DMS 273 (cell line): ENCODE results near the gene PDK4.
"Not testable (repeated sequence)": the region's sequence is repeated elsewhere in the genome, so short reads cannot be mapped to it uniquely, and the experiment has no call there.

ENCODE experiments used
- DNase-seq: peaks from one replicate; lab custom pipeline; 2025; ENCODE audit not compliant: unreplicated experiment; lab: John Stamatoyannopoulos, UW

PDK4 gene

GRCh38 chr7:95578299-95578855, 17.9 kb downstream of the PDK4 start:
- peak; percentile 81 for DNase-seq

DNA sequence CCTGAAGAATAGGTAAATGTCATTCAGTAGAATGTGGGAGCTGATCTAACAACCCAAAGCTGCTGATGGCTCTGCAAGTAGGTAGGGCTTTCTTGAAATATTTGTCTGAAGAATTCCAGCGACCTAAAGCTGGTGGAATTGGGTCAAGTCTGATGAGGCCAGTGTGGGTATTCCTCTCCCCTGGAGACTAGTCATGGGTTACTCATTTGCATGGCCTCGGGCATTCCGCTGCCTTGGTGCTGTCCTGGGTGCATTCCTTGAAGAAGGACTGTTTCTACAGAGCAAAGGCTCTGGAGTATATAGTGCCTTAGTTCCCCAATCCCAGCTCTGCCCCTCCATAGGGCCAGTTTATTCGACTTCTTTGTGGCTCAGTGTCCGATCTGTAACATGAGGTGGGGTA, 19.2 kb downstream of the PDK4 start:
- DNase-seq: no peak

- no peak for DNase-seq
These were observed 26.6 kb downstream of the PDK4 start for GRCh38 chr7:95569720-95570119.

DNA sequence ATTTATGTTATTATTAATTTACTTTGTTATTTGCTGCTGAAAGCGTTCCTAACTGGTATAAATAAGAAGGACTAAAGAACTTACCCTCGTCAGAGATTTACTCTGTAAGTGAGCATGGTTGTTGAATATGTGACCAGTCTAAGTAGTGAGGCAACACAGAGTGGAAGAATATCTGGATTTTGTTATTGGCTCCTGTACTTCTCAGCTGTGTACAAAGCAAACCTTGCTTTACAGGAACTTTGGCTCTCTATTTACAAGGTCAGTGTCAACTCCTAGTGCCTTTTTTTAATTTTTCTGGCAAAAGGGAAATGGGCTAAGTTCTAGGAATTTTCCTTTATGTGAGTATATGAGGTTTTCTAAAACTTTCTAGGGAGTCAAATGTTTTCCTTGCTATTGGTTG, 35.6 kb downstream of the PDK4 start:
- no peak for DNase-seq

GRCh38 chr7:95558864-95559263, 37.5 kb downstream of the PDK4 start:
- DNase-seq: no peak

DNA sequence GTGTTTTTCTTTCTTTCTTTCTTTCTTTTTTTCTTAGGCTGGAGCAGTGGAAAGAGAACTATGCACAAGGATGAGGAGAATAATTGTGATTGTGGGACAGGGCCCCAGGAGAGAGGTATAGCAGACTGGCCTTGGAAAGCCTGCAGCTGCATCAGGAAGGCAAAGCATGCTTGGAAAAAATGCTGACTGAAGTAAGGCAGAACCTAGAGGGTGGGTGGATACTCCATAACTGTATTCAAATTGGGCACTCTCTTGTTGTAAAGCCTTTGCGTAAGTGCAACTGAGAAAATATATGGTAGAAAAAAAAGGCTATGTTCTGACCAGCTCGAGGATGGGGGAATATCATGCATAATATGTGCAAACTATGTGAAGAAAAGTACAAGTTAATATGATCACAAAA, 39.5 kb downstream of the PDK4 start:
- DNase-seq: no peak

GRCh38 chr7:95553939-95554338, 42.4 kb downstream of the PDK4 start:
- DNase-seq: no peak

- not testable (repeated sequence) for DNase-seq
These were observed 44.0 kb downstream of the PDK4 start for GRCh38 chr7:95552010-95552926.

GRCh38 chr7:95550546-95550945, 45.8 kb downstream of the PDK4 start:
- DNase-seq: no peak

GRCh38 chr7:95549818-95550529, 46.3 kb downstream of the PDK4 start:
- peak; percentile 90 for DNase-seq

- DNase-seq: no peak
These were observed 48.7 kb downstream of the PDK4 start for GRCh38 chr7:95547361-95548348.

DNA sequence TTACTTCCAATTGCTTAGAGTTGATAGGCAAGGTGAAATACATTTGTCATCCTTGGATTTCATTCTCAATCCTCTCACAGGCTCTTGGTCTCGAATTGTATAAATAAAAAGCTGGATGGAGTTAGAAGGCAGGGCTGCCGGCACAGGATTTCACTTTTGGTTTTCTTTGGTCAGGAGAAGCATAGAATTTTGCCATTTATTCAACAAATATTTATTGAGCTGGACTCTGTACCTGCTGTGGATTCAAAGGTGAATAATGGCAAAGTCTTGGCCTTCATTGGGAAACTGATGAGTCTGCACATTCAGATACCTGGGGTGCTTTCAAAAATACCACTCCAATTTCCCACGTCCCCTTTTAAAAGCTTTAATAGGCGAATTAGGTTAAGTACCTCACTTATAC, 49.7 kb downstream of the PDK4 start:
- DNase-seq: no peak

DNA sequence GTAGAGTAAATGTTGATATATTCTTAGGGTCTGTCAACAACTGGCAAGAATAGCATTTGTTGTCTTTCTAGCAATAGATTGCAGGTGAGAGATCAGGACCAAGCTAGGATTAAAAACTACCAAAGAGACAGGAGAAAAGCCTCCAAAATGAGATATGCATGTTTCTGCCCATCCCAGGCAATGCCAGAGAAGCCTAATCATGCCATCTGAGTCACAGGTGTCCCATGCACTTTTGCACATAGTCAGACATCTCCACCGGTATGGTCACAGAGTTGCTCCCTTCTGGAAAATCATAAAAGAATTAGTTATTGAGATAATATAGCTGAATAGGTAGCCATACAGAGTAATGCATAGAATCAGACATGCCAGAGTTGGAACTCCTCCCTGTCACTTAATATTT, 50.6 kb downstream of the PDK4 start:
- DNase-seq: no peak

DNA sequence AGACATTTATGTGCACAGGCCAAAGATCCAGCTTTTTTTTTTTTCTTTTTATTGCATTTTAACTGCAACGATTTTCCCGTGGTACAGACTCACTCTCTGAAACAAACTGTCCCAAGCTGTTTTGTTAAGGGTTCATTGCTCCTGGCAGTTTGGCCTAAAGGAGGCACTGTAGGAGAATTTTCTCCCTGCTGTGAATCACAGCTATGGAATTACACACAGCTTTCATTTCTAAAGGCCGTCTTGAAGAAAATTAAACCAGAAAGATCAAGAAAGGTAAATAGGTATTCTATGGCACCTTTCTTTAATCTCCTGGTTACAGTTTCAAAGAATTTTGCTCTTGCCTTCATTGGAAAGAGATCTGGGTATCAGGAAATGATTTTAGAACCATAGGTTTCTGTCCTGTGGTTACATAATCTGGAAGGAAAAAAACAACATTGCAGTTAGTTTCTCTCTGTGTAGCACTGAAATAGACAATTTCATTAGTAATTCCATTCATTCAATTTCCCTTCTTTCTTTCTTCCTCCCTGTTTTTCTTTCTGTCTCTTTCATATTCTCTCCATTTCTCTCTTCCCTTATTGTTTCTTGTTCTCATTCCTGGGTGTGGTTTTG, 51.2 kb downstream of the PDK4 start:
- peak; percentile 77 for DNase-seq

DNA sequence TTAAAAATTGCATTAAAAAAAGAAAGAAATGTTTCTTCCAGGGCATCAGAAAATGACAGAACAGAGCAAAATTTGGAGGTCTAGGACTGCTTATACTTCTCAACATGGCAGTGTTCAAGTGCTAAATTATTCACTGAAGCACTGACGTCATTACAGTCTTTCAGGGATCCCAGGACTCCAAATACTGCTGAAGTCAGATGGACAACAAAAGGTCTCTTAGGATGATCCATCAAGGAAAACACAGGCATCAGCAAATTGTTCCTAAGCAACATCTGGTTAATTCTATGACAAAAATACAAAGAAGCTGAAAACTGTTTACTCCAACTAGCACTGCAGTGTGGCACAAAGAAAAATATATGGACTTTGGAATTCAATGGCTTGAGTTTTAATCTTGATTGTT, 52.1 kb downstream of the PDK4 start:
- DNase-seq: no peak

DNA sequence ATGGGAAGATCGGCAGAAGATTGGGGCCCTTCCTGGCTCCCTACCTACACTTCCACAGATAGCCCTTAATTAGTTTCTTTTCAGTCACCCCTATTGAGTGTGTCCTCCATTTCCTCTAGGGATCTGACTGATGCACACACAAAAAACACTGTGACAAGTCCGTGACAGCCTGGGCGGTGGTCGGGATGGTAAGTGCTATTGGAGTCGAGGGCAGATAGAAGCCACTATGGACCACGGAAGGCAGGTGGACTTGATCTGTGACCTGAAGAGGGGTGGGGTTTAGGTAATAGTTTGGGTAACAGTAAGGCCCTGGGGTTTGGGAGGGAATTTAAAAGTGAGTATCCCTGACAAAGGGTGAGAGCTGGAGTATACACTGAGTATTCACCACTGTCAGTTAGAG, 53.0 kb downstream of the PDK4 start:
- DNase-seq: no peak

- no peak for DNase-seq
These were observed 56.0 kb downstream of the PDK4 start for GRCh38 chr7:95540366-95540765.

DNA sequence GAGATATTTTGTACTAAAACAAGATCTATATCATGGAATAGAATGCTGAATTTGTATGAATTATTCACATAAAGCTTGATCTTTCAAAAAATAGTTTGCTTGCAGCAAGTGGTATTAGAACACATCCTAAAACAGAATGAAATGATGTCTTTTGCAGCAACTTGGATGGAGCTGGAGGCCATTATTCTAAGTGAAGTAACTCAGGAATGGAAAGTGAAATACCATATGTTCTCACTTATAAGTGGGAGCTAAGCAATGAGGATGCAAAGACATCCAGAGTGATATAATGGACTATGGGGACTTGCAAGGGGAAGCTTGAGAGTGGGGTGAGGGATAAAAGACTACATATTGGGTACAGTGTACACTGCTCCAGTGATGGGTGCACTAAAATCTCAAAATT, 56.9 kb downstream of the PDK4 start:
- DNase-seq: no peak

DNA sequence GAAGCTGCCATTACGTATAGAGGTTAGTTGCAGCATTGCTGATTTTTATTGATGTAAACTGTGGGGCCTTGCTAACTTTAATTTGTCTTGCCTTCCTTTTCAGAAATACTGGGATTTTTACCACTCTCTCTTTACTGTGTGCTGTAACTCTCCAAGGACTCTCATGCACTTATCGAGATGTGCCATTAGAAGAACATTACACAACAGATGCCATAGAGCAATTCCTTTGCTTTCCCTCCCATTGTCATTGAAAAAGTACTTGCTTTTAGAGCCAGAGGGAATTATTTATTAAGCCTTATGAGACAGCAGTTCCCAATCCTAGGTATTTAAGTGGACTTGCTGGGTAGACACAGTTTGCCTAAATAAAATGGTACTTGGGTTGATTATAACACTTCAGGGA, 58.8 kb downstream of the PDK4 start:
- no peak for DNase-seq

DNA sequence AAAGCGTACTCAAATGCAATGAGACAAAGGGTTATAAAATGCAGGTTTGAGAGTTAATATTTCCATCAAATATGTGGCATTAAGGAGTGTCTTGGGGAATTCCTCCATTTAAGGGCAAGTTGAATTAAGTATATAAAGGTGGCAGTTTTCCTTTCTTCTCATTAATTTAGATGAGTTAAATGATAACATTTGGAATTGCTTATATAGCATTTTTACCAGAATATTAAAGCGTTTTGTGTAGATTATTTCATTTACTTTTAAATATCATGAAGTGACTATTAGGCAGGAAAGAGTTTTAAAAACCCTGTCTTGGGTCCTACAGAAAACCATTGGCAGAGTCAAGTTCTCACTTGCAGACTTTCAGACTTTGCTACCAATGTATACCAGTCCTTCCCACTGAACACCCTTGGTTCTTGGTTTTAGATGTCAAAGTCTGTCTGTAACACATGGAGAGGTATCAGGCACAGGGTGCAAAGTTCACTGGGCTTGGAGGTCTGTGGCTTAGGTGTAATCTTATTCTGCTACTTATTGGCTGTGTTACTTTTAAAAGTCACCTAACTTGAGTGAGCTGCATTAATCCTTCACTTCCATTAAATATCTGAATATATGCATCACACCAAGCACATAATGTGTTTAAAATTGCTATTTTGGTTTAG, 59.5 kb downstream of the PDK4 start:
- no peak for DNase-seq
